COR-L47 (cell line): ENCODE measurements around the gene USHBP1.

Source experiments
- DNase-seq: peaks from one replicate; lab custom pipeline; 2025; lab: John Stamatoyannopoulos, UW

USHBP1 gene

GRCh38 chr19:17210296-17210695 lies 54.2 kb downstream of the USHBP1 start:
- DNase-seq, result no peak

GRCh38 chr19:17209126-17210036 lies 55.2 kb downstream of the USHBP1 start:
- DNase-seq, result no peak

- DNase-seq, result no peak
These were observed 57.6 kb downstream of the USHBP1 start for GRCh38 chr19:17206736-17207581.

GRCh38 chr19:17205237-17206140 lies 59.1 kb downstream of the USHBP1 start:
- peak; percentile 25 for DNase-seq

- no peak for DNase-seq
These were observed 61.8 kb downstream of the USHBP1 start for GRCh38 chr19:17202713-17203112.

- DNase-seq, result no peak
These were observed 62.3 kb downstream of the USHBP1 start for GRCh38 chr19:17202249-17202648.

GRCh38 chr19:17200408-17201079 lies 64.0 kb downstream of the USHBP1 start:
- DNase-seq, result no peak
